Glutamatergic neuron (in vitro differentiated cells): ENCODE measurements around the gene SPOCK1. TPM values are rescaled to one million over a fixed set of nuclear protein-coding genes. Genes with fewer than 3 reads are reported as not detected.

ENCODE experiments used
- DNase-seq: peaks from one replicate; pipeline ENCODE4 v3.0.0; 2022
- H3K27ac Mint-ChIP-seq: one replicate; pipeline ENCODE4 v1.8.0; 2020; ENCODE audit warnings: mild to moderate bottlenecking, mixed read lengths, inconsistent platforms; ENCODE audit not compliant: unreplicated experiment
- H3K27me3 Mint-ChIP-seq: one replicate; pipeline ENCODE4 v1.8.0; 2020; ENCODE audit warnings: mild to moderate bottlenecking, moderate library complexity, mixed read lengths, inconsistent platforms; ENCODE audit not compliant: unreplicated experiment
- H3K36me3 Mint-ChIP-seq: one replicate; pipeline ENCODE4 v1.8.0; 2020; ENCODE audit warnings: mild to moderate bottlenecking, mixed read lengths, inconsistent platforms; ENCODE audit not compliant: unreplicated experiment
- H3K4me1 Mint-ChIP-seq: one replicate; pipeline ENCODE4 v1.8.0; 2020; ENCODE audit warnings: mild to moderate bottlenecking, low read depth, mixed read lengths, inconsistent platforms; ENCODE audit not compliant: unreplicated experiment
- H3K4me3 Mint-ChIP-seq: one replicate; pipeline ENCODE4 v1.8.0; 2020; ENCODE audit warnings: mild to moderate bottlenecking, mixed read lengths, inconsistent platforms; ENCODE audit not compliant: unreplicated experiment
- H3K9me3 Mint-ChIP-seq: one replicate; pipeline ENCODE4 v1.8.0; 2020; ENCODE audit warnings: mild to moderate bottlenecking, moderate library complexity, mixed read lengths, inconsistent platforms; ENCODE audit not compliant: unreplicated experiment
- total RNA-seq: library from RNA; stranded (reverse); fragmentation: NEBNext Ultra II Directional; extraction: Animal tissue kit (Norgen Biotek cat#: 25700); gene quantifications from one replicate; pipeline ENCODE4 v1.2.1, GENCODE V29; 2021; ENCODE audit not compliant: unreplicated experiment
- TF ChIP-seq, protein P1 (sequence below): fragments of 200-600 bp; sonication (generic); IDR thresholded peaks from one replicate; pipeline ENCODE4 v1.5.0; 2021; ENCODE audit not compliant: partially characterized antibody, unreplicated experiment

SPOCK1 gene
- total RNA-seq, 1 donor from 2014 or later, result 25.4 TPM

DNA sequence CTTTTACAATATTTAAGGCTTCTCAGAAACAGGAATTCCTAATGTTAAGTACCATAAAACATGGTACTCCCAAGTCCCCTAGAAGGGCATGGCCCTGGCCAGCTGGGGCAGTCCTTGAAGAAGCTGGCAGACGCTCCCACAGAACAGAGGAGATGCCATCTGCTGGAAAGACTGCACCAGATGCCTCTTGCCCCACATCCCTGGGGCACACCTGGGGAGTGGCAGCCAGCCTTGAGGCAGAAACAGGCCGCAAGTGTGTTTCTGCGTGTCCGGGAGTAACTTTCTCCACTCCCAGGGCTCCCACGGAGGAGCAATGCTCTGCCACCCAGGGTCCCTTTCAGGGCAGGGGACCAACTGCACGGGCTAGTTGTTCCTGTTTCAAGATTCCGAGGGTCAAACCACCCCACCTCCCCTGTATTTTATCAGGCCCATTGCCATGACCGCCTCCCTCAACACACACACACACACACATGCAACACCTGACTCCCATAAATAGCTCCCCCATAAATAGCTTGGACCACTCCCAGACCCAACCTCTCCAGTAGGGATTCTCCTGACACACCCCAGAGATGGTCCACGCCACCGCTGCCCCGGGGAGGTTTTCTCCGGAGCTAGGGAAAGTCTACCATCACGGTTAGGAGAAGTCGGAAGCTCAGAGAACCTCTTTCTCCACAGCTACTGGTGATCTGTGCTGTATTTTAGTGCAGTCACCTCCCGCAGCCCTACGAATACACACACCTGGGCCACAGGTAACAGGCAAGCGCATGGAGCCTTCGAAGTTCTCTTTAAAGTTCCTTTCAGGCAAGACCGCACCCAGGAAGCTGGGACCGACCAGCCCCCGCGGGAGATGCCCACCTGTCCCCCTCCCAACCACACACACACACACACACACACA is 1.5 kb downstream of the SPOCK1 start:
- H3K36me3 Mint-ChIP-seq, result no peaks in the 10 kb centered on the region
- no peaks in the 10 kb centered on the region for H3K4me1 Mint-ChIP-seq
- H3K27ac Mint-ChIP-seq, result no peak overlapping the region
- peaks cover 3% of the 10 kb centered on the region for H3K27me3 Mint-ChIP-seq
- H3K9me3 Mint-ChIP-seq, result peaks cover 2% of the 10 kb centered on the region
- DNase-seq, result no peak
- peak overlapping the region; percentile 40 for H3K4me3 Mint-ChIP-seq
- TF ChIP-seq, protein P1, sequence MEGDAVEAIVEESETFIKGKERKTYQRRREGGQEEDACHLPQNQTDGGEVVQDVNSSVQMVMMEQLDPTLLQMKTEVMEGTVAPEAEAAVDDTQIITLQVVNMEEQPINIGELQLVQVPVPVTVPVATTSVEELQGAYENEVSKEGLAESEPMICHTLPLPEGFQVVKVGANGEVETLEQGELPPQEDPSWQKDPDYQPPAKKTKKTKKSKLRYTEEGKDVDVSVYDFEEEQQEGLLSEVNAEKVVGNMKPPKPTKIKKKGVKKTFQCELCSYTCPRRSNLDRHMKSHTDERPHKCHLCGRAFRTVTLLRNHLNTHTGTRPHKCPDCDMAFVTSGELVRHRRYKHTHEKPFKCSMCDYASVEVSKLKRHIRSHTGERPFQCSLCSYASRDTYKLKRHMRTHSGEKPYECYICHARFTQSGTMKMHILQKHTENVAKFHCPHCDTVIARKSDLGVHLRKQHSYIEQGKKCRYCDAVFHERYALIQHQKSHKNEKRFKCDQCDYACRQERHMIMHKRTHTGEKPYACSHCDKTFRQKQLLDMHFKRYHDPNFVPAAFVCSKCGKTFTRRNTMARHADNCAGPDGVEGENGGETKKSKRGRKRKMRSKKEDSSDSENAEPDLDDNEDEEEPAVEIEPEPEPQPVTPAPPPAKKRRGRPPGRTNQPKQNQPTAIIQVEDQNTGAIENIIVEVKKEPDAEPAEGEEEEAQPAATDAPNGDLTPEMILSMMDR, result no peak

DNA sequence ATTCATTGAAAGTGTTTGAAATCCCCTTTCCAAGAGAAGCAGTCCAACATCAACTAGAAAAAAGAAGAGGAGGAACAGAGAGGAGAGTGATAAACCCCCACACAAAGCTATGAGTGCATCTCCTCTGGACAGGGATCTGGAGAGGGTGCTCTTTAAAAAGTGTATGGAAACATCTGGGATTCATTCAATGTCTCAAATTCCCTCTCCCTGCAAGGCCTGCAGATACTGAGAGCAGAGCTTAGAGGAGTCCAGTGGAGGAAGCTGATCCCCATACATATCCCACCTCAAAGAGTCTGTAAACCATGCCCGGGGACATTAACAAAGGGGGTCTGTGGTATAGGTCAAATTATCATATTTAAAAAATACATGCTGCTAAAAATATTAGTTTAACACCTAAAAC is 2.2 kb downstream of the SPOCK1 start:
- no peak overlapping the region for H3K27ac Mint-ChIP-seq
- TF ChIP-seq, protein P1, result no peak
- H3K4me1 Mint-ChIP-seq, result no peaks in the 10 kb centered on the region
- DNase-seq, result no peak
- H3K9me3 Mint-ChIP-seq, result peaks cover 2% of the 10 kb centered on the region
- no peak overlapping the region for H3K4me3 Mint-ChIP-seq
- peaks cover 3% of the 10 kb centered on the region for H3K27me3 Mint-ChIP-seq
- no peaks in the 10 kb centered on the region for H3K36me3 Mint-ChIP-seq

DNA sequence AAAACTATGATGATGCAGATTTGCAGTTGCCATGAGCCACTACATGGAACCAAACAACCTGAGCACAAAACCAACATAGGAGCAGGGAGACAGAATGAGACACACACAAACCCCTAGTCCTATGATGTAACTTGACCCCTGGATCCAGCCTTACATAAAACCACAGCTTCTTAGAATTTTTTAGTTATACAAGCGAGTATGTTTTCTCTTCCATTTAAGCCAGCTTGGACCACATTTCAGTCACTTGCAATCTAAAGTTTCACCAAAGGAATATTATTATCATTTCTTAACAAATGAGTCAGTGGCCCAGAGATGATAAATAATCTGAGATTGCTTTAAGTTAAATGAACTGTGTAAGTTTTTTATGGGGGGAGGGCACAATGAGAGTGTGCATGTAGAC is 6.8 kb downstream of the SPOCK1 start:
- H3K9me3 Mint-ChIP-seq, result peaks cover 2% of the 10 kb centered on the region
- DNase-seq, result no peak
- H3K4me3 Mint-ChIP-seq, result no peak overlapping the region
- no peaks in the 10 kb centered on the region for H3K4me1 Mint-ChIP-seq
- no peak overlapping the region for H3K27ac Mint-ChIP-seq
- no peaks in the 10 kb centered on the region for H3K27me3 Mint-ChIP-seq
- TF ChIP-seq, protein P1, result no peak
- no peaks in the 10 kb centered on the region for H3K36me3 Mint-ChIP-seq

DNA sequence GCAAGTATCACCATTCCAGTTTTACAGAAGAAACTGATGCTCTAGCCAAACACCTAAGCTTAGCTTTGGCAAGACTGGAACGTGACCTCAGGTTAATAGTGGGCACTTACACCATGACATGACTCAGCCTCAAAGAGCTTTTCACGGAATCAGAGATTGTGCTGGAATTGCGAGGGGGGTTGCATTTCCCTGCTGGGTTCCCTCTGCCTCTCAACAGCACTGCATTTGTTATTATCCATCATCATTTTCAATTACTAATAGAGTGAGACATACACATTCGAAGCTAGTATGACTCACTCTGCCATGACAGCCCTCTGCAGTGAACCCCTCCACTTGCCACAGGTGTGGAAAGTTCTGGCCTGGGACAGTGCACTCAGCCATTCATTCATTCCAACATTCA is 8.0 kb downstream of the SPOCK1 start:
- H3K9me3 Mint-ChIP-seq, result no peaks in the 10 kb centered on the region
- H3K27me3 Mint-ChIP-seq, result no peaks in the 10 kb centered on the region
- no peak overlapping the region for H3K27ac Mint-ChIP-seq
- no peak for DNase-seq
- H3K4me3 Mint-ChIP-seq, result no peak overlapping the region
- no peaks in the 10 kb centered on the region for H3K36me3 Mint-ChIP-seq
- TF ChIP-seq, protein P1, result no peak
- H3K4me1 Mint-ChIP-seq, result no peaks in the 10 kb centered on the region

DNA sequence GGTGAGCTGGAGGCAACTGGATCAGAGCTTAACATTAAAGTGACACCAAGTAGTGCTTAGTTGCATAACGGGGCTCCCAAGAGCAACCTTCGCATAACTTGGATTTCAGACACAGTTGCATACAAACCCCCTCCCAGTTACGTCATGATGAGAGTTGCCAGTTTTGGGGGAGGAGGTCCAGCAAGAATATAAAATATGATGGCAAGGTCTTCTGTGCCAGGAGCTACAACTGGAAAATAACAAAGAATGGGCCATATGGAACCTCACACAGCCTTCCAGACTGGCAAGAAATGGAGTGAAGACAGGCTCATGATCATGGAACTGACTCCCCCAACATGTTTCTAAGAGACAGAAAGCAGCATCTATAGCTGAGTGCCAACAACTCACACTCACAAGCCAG is 8.5 kb downstream of the SPOCK1 start:
- Mint-ChIP-seq H3K4me3 (no peak overlapping the region), H3K27ac (no peak overlapping the region), H3K4me1 (no peaks in the 10 kb centered on the region), H3K36me3 (no peaks in the 10 kb centered on the region), H3K27me3 (no peaks in the 10 kb centered on the region), H3K9me3 (no peaks in the 10 kb centered on the region)
- TF ChIP-seq, protein P1, result no peak
- no peak for DNase-seq
